GM11168 (cell line): ENCODE results near the gene TRUB2.
"Not testable (repeated sequence)": the region's sequence is repeated elsewhere in the genome, so short reads cannot be mapped to it uniquely, and the experiment has no call there.

Experiments used
- in situ Hi-C: fragments of 300-500 bp; cut with MboI; formaldehyde crosslinking; loops from one replicate; pipeline ENCODE4 v1.12.0; 2022; ENCODE audit warnings: low sequenced_read_pairs; ENCODE audit not compliant: unreplicated experiment

TRUB2 gene

GRCh38 chr9:128304136-128304970 is 17.9 kb downstream of the TRUB2 start:
- in situ Hi-C loops, result no loop called here

GRCh38 chr9:128298535-128299482 is 23.4 kb downstream of the TRUB2 start:
- in situ Hi-C loops, result no loop called here

GRCh38 chr9:128297221-128297773 is 24.9 kb downstream of the TRUB2 start:
- in situ Hi-C loops, result no loop called here

- in situ Hi-C loops, result no loop called here
Measured at GRCh38 chr9:128296340-128297220, 25.7 kb downstream of the TRUB2 start.

- in situ Hi-C loops, result no loop called here
Measured at GRCh38 chr9:128294142-128294541, 28.1 kb downstream of the TRUB2 start.

DNA sequence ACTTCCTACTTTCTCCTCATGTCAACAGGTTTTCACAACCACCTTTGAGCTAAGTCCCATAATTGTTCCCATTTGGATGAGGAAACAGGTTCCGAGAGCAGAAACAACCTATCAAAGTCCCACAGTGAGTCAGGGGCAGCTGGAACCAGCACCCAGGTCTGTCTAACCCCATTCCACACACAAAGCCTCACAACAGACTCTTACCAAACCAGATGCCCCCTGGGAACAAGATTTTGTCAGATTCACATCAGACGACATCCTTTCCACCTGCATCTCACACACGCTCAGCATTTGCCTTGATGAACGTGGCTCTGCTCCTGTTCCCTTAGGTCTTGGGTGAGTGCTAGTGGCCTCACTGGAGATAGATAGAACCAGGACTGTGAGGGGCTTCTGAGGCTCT is 29.2 kb downstream of the TRUB2 start:
- in situ Hi-C loops, result no loop called here

- in situ Hi-C loops, result no loop called here
Measured at GRCh38 chr9:128292009-128292408, 30.2 kb downstream of the TRUB2 start.

DNA sequence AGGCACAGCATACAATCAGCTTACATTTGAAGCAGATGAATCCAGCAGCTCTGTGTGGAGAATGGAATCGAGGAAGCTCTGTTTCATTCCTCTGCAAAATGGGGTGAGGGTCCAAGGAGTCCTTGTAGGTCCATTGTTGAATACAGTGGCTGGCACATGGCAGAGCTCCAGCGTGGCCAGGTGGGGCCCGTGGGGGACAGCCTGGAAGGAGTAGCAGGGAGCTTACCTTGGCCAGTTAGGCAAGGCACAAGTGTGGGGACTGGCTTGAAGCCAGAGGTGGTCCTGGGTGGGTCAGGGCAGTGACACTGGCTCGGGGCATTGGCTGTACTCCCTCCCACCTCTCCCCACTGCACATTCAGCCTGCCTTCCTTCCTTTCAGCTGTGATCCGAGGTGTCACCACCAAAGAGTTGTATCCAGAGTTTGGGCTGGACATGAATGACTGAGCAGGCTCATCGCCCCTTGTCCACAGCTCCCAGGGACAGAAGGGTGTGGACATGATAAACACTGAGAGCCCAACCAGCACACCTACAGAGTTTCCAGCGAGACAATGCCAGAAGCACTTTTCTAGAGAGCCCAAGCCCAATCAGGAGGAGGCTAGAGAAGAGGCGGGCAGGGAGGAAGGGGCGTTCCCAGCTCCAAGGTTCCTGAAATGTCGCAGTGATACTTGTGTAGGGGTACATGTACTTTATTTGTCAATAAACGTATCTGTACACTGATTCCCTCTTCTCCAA is 33.8 kb downstream of the TRUB2 start:
- in situ Hi-C loops, result no loop called here

DNA sequence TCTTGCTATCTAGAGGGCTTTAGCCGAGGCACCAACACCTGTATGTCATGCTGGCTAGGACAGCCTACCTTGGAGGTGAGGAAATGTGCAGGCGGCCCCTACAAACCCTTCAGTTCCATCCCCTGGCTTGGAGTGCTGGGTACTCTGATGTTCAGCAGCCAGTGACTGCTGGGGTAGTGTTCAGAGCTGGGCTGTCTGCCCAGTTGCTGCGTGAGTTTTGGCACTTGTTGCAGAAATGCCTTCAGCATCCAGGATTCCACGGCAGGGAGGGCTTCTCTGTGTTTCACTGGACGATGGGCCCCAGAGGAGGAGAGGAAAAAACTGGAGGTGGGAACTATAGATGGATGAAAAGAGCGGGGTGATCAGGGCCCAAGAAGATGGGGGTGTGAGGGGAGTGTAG is 35.8 kb downstream of the TRUB2 start:
- in situ Hi-C loops, result no loop called here

DNA sequence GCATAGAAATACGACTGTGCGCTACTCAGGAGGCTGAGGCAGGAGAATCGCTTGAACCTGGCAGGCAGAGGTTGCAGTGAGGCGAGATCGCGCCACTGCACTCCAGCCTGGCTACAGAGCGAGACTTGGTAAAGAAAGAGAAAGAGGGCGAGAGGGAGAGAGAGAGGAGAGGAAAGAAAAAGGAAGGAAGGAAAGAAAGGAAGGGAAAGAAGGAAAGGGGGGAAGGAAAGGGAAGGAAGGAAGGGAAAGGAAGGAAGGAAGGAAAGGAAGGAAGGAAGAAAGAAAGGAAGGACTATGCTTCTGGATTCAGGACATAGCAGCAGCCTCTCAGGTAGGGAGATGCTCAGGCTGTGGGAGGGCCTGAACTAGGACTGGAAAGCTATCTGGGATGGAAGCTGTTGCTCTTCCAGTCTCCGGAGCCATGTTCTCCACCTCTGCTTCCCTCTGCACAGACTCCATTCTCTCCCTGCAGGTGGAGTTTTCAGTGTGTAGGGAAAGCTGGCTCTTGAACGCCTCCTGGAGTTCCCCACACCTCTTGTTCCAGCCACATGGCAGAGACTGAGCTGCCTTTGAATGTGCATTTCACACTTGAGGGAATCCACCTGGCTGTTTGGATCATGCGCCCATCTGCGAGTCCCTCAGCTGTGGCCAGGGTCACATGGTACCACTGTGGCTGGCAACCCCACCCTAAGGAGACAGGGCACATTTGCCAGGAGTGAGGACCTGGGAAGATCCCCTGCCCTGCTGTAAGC is 37.0 kb downstream of the TRUB2 start:
- in situ Hi-C loops, result no loop called here

GRCh38 chr9:128282500-128282899 is 39.7 kb downstream of the TRUB2 start:
- in situ Hi-C loops, result no loop called here

DNA sequence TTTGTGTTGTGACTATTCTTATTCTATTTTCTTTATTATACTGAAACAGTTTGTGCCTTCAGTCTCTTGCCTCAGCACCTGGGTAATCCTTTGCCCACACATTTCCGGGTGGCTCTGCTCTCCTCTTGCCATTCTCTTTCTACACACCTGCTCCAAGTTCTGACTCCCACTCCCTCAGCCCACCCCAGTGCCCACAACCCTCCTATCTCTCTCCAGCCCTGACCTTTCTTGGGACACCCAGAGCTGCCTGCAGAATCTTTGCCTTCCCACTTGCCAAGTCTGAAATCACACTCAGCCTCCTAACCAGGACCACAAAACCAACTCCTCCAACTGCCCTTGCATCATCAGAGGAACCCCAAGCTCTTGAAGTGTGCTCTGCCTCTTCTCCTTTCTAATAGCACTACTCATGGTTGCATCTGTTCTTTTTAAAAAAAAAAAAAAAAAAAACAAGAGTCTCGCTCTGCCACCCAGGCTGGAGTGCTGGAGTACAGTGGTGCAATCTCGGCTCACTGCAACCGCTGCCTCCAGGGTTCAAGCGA is 42.1 kb downstream of the TRUB2 start:
- in situ Hi-C loops, result no loop called here

DNA sequence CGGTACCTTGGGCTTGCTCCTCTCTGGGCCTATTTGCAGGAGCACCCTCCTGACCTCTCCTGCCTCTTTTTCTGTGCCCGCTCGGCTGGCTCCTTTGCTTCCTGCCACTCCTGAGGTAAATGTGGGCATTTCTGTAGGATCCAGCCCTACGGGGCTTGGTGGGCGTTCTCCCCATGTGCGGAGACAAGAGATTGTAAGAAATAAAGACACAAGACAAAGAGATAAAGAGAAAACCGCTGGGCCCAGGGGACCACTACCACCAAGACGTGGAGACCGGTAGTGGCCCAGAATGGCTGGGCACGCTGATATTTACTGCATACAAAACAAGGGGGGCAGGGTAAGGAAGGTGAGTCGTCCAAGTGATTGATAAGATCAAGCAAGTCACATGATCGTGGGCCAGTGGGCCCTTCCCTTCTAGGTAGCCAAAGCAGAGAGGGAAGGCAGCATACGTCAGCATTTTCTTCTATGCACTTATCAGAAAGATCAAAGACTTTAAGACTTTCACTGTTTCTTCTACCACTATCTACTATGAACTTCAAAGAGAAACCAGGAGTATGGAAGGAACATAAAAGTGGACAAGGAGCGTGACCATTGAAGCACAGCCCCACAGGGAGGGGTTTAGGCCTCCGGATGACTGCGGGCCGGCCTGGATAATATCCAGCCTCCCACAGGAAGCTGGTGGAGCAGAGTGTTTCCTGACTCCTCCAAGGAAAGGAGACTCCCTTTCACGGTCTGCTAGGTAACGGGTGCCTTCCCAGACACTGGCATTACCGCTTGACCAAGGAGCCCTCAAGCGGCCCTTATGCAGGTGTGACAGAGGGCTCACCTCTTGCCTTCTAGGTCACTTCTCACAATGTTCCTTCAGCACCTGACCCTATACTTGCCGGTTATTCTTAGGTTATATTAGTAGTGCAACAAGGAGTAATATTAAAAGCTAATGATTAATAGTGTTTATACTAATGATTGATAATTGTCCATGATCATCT is 42.9 kb downstream of the TRUB2 start:
- in situ Hi-C loops, result not testable (repeated sequence)

DNA sequence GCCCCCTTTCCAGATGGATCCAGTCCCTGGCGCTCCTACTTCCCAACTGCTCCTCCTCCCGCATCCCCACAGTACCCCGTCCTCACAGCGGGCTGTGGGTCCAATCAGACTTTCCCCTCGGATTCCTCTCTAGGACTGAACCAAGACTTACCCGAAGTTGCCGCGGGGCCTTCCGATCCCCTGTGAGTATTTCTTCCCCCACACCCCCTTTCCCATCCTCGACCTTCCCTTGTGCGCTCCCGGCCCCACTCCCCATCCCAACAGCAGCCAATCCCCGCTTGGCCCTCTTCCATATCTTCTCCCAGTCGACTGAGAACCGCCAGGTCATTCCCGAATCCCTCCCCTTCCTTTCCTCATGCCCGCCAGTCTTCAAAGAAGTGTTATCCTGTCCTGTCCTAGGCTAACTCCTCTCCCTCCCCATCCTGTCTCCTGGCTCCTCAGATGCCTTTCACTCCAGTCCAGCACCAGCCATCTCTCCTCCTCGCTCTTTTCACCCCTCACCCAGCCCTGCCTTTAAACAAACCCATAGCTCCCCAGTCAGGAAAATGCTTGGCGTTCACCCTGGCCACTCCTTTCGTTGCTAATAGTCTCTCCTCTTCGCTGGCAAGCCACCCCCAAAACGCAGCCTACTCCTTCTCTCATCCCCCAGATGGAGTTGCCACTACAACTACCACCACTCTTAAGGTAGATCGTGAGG is 45.5 kb downstream of the TRUB2 start:
- in situ Hi-C loops, result no loop called here

GRCh38 chr9:128276008-128276573 is 46.2 kb downstream of the TRUB2 start, which contains the start of gene SWI5:
Gene SWI5, plus strand, starts transcription at chr9:128276276.
- in situ Hi-C loops, result no loop called here
